Measurements from ENCODE around the gene CRX. TPM values are rescaled to one million over a fixed set of nuclear protein-coding genes. Genes with fewer than 3 reads are reported as not detected.

The CRX gene
- total and polyA plus RNA-seq, 2 of the 13 experiments (the other 11 are each of a cell fraction or from before 2014, with no cell fraction given) = not detected

DNA sequence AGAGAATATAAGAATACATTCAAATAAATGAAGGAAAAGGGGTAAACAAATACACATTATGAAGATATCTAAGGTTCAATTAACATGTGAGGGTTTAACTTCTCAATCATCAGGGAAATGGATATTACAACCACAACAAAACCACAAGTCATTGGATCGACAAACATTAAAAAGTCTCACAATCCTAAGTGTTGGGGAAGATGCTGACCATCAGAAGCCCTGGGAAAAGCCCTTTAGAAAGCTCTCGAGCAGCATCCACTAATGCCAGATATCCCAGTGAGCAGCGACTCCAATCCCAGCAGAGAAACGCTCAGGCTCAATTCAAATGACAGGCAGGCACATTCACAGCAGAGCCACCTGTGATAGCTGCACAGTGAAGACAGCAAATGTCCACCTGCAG lies 20.5 kb upstream of the CRX start (continued):
- TF ChIP-seq, protein P1, sequence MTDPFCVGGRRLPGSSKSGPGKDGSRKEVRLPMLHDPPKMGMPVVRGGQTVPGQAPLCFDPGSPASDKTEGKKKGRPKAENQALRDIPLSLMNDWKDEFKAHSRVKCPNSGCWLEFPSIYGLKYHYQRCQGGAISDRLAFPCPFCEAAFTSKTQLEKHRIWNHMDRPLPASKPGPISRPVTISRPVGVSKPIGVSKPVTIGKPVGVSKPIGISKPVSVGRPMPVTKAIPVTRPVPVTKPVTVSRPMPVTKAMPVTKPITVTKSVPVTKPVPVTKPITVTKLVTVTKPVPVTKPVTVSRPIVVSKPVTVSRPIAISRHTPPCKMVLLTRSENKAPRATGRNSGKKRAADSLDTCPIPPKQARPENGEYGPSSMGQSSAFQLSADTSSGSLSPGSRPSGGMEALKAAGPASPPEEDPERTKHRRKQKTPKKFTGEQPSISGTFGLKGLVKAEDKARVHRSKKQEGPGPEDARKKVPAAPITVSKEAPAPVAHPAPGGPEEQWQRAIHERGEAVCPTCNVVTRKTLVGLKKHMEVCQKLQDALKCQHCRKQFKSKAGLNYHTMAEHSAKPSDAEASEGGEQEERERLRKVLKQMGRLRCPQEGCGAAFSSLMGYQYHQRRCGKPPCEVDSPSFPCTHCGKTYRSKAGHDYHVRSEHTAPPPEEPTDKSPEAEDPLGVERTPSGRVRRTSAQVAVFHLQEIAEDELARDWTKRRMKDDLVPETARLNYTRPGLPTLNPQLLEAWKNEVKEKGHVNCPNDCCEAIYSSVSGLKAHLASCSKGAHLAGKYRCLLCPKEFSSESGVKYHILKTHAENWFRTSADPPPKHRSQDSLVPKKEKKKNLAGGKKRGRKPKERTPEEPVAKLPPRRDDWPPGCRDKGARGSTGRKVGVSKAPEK (CRISPR knock-in tag; IDR thresholded peaks at IDR 0.05; ENCODE audit: borderline replicate concordance) = no peak

DNA sequence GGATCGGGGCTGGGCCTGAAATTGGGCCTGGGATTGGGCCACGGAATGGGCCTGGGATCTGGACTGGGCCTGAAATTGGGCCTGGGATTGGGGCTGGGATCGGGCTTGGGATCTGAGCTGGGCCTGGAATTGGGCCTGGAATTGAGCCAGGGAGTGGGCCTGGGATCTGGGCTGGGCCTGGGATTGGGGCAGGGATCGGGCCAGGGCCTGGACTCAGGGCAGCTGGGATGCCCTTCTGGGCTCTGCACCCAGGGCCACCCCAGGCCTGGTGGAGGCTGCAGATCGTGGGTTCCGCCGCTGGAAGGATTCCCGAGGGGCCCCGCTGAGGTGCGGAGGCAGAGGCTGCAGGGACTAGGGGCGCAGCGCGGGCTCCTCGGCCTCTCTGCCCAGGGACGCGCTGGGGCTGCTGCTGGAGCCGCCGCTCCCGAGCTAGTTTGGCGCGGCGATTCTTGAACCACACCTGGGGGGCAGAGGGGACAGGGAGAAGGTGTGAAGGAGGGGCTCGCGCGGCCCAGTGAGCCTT lies 19.2 kb upstream of the CRX start:
- Histone ChIP-seq H3K4me3 (replicated peaks in 1 of 3; ENCODE audit: insufficient read depth in 1 of 3, low read depth in 2 of 3, low read length in 3 of 3) (no peak overlapping the region), H3K79me2 (ENCODE audit: insufficient read depth, low read length) (no peaks in the 10 kb centered on the region), H3K4me1 (ENCODE audit: insufficient read depth, low read length) (no peaks in the 10 kb centered on the region), H3K9me3 (ENCODE audit: low read length) (no peaks in the 10 kb centered on the region), H3K27me3 (ENCODE audit: control insufficient read depth in 1 of 2, insufficient read depth in 2 of 2, low read length in 2 of 2) (peaks cover 0 to 13% of the 10 kb centered on the region in 2 experiments; a peak in 2 of 5 replicates), H2AFZ (ENCODE audit: low read length) (no peak overlapping the region), H3K9ac (ENCODE audit: insufficient read depth, low read depth, low read length) (no peak overlapping the region), H4K20me1 (ENCODE audit: insufficient read depth, low read length) (no peaks in the 10 kb centered on the region), H3K4me2 (ENCODE audit: low read depth, low read length) (no peak overlapping the region), H3K36me3 (replicated peaks in 1 of 2; ENCODE audit: control insufficient read depth in 1 of 2, insufficient read depth in 2 of 2, low read length in 2 of 2) (no peaks in the 10 kb centered on the region), H3K27ac (ENCODE audit: extremely low read length, insufficient read depth, low read length) (no peak overlapping the region)
- 88% methylated on average over 11 of the region's 25 CpGs for WGBS (ENCODE audit: low lambda C conversion rate)
- FAIRE-seq (no peak), ATAC-seq (no peak), DNase-seq (ENCODE audit: low spot score) (no peak)
- POLR2A ChIA-PET = interaction anchor here (0.6 kb wide), 1 partner anchor 12 kb away, joined by 3 read pairs; no protein-coding TSS in a partner anchor
- CTCF ChIA-PET (ENCODE audit: low intra/inter-chr PET ratio, low total read pairs) = no interaction called here
- intact Hi-C loops (cut with micrococcal nuclease; ENCODE audit: unreplicated experiment) (no loop called here), in situ Hi-C loops (cut with HindIII; ENCODE audit: extremely low pct_ligation_motif_present, low pct_unique_long_range_greater_than_20kb) (no loop called here)
- no TSS peak for BruUV-seq (replicated peaks)
- TF ChIP-seq, protein P2, sequence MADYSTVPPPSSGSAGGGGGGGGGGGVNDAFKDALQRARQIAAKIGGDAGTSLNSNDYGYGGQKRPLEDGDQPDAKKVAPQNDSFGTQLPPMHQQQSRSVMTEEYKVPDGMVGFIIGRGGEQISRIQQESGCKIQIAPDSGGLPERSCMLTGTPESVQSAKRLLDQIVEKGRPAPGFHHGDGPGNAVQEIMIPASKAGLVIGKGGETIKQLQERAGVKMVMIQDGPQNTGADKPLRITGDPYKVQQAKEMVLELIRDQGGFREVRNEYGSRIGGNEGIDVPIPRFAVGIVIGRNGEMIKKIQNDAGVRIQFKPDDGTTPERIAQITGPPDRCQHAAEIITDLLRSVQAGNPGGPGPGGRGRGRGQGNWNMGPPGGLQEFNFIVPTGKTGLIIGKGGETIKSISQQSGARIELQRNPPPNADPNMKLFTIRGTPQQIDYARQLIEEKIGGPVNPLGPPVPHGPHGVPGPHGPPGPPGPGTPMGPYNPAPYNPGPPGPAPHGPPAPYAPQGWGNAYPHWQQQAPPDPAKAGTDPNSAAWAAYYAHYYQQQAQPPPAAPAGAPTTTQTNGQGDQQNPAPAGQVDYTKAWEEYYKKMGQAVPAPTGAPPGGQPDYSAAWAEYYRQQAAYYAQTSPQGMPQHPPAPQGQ (CRISPR knock-in tag; IDR thresholded peaks at IDR 0.05; ENCODE audit: borderline replicate concordance) = no peak
- no peak for TF ChIP-seq BRD4 (CRISPR knock-in tag; IDR thresholded peaks at IDR 0.05)
- no peak for TF ChIP-seq KAT7 (CRISPR knock-in tag; IDR thresholded peaks at IDR 0.05; ENCODE audit: borderline replicate concordance)
- TF ChIP-seq ZNF274 (CRISPR knock-in tag; IDR thresholded peaks at IDR 0.05) = no peak
- TF ChIP-seq, protein P3, sequence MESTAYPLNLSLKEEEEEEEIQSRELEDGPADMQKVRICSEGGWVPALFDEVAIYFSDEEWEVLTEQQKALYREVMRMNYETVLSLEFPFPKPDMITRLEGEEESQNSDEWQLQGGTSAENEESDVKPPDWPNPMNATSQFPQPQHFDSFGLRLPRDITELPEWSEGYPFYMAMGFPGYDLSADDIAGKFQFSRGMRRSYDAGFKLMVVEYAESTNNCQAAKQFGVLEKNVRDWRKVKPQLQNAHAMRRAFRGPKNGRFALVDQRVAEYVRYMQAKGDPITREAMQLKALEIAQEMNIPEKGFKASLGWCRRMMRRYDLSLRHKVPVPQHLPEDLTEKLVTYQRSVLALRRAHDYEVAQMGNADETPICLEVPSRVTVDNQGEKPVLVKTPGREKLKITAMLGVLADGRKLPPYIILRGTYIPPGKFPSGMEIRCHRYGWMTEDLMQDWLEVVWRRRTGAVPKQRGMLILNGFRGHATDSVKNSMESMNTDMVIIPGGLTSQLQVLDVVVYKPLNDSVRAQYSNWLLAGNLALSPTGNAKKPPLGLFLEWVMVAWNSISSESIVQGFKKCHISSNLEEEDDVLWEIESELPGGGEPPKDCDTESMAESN (CRISPR knock-in tag; conservative IDR thresholded peaks at IDR 0.05) = no peak
- no peak for TF ChIP-seq CCAR2 (optimal IDR thresholded peaks at IDR 0.05; ENCODE audit: low read depth, low read length)
- TF ChIP-seq ZNF235 (CRISPR knock-in tag; IDR thresholded peaks at IDR 0.05; ENCODE audit: borderline replicate concordance) = no peak
- no peak for TF ChIP-seq SP140L (CRISPR knock-in tag; IDR thresholded peaks at IDR 0.05; ENCODE audit: borderline replicate concordance)
- TF ChIP-seq ETV5 (CRISPR knock-in tag; IDR thresholded peaks at IDR 0.05; ENCODE audit: borderline replicate concordance) = no peak
- no peak for TF ChIP-seq ZNF143 (CRISPR knock-in tag; IDR thresholded peaks at IDR 0.05)
- TF ChIP-seq SOX5 (CRISPR knock-in tag; IDR thresholded peaks at IDR 0.05; ENCODE audit: borderline replicate concordance) = no peak
- no peak for TF ChIP-seq ZFP1 (CRISPR knock-in tag; IDR thresholded peaks at IDR 0.05)
- TF ChIP-seq, protein P4, sequence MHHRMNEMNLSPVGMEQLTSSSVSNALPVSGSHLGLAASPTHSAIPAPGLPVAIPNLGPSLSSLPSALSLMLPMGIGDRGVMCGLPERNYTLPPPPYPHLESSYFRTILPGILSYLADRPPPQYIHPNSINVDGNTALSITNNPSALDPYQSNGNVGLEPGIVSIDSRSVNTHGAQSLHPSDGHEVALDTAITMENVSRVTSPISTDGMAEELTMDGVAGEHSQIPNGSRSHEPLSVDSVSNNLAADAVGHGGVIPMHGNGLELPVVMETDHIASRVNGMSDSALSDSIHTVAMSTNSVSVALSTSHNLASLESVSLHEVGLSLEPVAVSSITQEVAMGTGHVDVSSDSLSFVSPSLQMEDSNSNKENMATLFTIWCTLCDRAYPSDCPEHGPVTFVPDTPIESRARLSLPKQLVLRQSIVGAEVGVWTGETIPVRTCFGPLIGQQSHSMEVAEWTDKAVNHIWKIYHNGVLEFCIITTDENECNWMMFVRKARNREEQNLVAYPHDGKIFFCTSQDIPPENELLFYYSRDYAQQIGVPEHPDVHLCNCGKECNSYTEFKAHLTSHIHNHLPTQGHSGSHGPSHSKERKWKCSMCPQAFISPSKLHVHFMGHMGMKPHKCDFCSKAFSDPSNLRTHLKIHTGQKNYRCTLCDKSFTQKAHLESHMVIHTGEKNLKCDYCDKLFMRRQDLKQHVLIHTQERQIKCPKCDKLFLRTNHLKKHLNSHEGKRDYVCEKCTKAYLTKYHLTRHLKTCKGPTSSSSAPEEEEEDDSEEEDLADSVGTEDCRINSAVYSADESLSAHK (CRISPR knock-in tag; IDR thresholded peaks at IDR 0.05; ENCODE audit: borderline replicate concordance) = no peak
- no peak for TF ChIP-seq HMGA1 (CRISPR knock-in tag; conservative IDR thresholded peaks at IDR 0.05)

Data from HepG2 (cell line).